GM19452 (cell line): ENCODE results near the gene ST6GALNAC4.
A peak's percentile ranks its signal among the peaks of the same experiment; 100 is the strongest.

Experiments
- ATAC-seq: cut with Tn5 transposase; IDR thresholded peaks from one replicate; pipeline ENCODE4 v1.9.1; 2021; ENCODE audit not compliant: unreplicated experiment

ST6GALNAC4 gene, protein sequence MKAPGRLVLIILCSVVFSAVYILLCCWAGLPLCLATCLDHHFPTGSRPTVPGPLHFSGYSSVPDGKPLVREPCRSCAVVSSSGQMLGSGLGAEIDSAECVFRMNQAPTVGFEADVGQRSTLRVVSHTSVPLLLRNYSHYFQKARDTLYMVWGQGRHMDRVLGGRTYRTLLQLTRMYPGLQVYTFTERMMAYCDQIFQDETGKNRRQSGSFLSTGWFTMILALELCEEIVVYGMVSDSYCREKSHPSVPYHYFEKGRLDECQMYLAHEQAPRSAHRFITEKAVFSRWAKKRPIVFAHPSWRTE

DNA sequence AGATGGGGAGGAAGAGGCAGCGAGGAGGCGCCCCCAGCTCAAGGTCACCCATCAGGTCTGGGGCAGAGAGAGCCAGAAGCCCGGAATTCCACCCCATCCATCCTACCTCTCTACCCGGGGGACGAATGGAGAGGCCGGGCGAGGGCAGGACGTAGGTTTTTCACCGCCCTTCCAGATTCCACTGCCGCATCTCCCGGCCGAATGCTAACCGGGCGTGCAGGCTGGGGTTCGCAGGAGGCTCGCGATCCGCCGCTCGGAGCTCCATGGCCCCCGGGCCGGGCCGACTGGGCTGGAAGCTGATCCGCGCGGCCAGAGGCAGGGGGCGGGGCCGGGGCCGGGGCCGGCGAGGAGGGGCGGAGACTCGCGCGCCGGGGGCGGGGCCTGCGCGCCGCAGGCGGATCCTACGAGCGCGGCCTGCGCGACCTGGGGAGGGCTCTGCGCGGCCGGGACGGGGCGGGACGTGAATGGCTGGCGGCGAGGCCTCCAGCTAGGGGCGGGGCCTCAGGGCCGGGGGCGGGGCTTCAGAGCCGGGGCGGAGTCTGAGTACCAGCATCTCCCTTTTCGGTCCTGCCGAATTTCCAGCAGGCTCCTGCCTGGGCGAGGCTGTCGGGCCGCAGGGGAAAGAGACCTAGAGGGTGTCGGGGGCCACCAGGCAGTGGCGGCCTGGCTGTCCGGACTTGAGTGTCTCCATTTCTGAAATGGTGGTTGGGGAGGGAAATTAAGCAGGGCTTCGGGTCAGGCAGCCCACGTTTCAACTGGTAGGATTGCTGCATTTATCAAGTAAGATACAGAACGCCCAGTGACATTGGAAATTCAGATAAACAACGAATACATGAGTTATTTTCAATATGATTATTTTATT lies at the start of gene ST6GALNAC4:
ST6GALNAC4 (minus strand) TSS at position 322 of the 862 bp plus-strand sequence. CDS start 622 bp downstream, outside the sequence.
- peak; percentile 63 for ATAC-seq

DNA sequence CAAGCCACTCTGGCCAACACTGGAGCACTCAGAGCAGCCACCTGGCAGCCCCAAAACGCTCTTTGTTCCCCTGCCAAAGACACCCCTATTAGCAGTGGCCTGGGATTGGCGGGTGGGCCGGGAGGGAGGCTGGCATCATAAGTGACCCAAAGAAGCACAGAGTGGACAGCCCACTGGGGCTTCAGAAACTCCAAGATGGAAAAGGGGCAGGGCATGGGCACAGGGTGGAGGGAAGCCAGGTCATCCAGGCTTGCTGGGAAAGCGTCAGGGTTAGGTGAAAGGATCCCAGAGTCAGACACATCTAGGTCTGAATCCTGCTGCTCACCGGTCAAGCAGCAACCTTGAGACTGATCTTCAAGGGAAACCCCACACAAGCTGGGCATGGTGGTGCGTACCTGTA lies 49.1 kb upstream of the ST6GALNAC4 start:
- no peak for ATAC-seq

DNA sequence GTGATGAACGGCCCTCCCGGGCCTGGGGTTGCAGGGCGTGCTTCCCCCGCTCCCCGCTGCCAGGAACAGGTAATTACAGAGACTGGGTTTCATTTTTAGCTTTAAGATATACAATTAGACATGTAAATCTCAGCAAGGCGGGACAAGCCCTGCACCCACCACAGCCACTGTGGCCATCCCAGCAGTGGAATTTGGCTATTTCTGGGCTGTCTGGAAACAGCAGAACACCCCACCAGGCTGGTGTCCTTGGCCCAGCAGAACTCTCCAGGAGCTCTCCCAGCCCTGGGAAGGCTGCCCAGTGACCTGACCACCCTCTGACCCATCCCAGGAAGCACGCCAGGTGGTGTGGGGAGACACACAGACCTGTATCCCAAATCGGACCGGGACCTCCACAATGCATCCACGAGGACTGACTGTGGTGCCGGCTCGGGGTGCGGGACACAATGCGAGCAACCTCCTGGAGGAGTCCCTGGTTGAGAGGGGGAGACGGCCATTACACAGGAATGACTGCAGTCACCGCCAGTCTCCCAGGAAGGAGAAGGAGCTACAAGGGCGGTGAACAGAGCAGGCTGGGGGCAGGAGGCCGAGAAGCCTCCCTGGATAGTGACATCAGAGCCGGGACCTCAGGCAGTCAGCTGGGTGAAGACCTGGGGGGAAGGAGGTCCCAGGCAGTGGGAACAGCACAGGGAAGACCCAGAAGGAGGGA lies 46.7 kb upstream of the ST6GALNAC4 start:
- no peak for ATAC-seq

DNA sequence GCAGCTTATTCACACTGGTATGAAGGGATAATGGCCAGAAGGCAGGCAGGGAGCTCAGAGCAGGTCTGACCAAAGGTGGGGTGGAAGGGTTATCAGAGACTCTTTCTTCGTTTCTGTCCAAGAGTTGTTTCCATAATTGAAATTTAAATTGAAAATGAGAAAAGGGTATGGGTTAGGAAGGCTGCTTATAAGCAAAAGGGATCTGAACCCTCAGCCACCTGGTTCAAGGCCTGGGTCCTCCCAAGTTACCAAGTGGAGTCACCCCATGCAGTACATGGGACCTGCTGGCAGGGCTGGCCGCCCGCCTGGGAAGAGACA lies 46.2 kb upstream of the ST6GALNAC4 start:
- no peak for ATAC-seq

DNA sequence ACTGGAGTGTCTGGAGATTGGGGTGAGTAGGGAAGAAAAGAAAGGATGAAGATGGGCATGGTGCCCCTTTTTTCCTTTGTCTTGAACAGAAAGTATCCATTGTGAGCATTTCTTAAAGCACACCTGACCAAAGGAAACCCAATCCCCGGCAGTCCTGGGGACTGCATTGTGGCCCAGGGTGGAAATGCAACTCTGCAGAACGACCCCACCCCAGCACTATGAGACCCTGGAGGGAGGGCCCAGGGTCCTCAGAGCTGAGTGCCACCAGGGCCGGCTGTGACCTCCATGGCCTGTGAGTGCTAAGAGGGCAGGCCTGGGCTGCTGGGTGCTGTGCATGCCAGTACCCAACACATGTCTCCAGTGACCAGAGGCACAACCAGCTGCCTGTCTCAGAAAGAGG lies 45.4 kb upstream of the ST6GALNAC4 start:
- no peak for ATAC-seq

DNA sequence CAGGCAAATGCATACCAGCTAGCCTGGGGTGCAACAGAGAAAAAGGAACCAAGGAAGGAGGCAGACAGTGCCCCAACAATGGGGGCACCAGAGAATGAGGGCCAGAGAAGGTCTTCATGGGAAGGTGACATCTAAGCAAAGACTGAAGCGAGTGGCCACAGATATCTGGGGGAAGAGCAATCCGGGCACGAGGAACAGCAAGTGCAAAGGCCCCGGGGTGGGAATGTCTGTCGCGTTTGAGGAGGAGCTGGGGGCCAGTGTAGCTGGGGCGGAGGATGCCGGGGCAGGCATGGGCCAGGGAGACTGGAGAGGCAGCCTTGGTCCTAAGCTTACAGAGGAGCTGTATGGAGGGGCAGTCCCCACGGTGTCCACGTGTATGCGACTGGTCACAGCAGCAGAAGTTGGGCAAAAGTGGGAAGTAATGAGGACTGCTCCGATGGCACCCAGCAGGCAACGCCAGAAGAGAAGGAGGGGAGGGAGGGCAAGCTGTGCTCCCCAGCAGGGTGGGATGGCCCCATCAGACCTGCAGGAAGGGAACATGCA lies 44.8 kb upstream of the ST6GALNAC4 start:
- ATAC-seq = no peak

DNA sequence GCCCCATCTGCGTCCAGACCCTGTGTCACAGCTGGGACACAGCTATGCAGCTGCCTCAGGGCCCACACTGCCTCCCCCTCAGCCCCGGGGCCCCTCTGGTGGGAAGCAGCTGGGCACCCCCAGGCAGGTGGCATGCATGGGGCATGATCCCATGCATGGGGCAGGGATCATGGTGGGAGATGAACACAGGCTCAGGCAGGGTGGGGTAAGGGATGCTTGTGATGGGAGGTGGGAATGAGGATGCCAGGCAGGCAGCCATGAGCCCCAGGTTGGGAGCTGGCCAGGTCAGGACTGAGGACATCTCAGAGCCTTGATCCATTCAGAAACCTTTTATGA lies 44.3 kb upstream of the ST6GALNAC4 start:
- ATAC-seq = no peak

DNA sequence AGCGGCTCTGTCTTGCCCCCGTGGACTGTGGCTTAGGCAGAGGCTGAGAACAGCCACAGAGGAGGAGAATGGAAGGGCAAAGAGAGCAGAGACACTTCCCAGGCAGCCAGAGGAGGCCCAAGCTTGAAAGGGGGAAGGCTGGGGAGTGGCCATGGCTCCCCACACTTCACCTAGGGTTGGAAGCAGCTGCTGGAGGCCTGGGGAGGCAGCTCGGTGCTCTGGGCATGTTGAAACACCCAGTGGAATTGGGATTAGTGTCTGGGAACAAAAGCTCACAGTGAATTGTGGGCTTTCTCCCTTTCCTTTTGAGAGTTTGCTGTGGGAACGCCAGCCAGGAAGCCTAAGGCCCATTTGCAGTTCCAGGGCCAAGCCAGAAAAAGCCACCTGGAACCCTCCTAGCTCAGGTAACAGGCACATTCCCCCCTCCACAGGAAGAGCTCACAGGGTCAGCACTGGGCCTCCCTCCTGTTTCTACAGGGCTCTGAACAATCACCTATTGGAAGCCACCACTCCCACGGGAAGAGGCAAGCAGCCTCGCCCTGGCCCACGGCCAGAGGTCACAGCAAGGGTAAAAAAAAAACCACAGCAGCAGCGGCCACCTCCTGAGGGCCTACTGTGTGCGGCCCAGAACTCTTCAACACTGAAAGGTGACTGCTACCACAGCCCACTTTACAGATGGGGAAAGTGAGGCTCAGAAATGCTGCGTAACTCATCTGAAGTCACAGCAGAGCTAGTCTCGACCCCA lies 43.7 kb upstream of the ST6GALNAC4 start:
- no peak for ATAC-seq

DNA sequence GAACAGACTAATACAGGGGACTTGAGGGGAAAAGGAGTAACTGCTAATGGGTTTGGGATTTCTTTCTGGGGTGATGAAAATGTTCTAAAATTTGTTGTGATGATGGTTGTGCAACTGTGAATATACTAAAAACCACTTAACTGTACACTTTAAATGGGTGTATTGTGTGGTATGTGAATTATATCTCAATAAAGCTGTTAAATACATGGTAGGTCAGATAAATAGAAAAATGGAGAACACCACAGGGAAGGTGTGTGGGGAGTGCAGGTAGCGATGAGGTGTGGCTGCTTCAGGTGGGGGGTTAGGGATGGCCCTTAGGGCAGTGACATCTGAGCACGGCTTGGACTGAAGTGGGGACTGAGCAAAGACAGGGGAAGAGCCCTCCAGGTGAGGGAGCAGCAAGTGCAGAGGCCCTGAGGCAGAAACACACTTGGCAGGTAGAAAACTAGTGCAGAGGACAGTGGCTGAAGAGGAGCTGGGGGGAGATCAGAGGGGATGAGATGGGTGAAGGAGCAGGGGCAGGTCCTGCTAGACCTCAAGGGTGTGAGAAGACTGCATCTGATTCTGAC lies 43.1 kb upstream of the ST6GALNAC4 start:
- ATAC-seq = no peak

DNA sequence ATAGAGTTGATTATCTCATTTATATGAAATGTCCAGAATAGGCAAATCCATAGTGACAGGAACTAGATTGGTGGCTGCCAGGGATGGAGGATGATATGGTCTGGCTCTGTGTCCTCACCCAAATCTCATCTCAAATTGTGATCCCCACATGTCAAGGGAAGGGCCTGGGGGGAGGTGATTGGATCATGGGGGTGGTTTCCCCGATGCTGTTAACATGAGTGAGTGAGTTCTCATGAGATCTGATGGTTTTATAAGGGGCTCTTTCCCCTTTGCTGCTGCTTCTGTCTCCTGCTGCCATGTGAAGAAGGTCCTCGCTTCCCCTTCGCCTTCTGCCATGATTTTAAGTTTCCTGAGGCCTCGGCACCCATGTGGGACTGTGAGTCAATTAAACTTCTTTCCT lies 42.6 kb upstream of the ST6GALNAC4 start:
- no peak for ATAC-seq

DNA sequence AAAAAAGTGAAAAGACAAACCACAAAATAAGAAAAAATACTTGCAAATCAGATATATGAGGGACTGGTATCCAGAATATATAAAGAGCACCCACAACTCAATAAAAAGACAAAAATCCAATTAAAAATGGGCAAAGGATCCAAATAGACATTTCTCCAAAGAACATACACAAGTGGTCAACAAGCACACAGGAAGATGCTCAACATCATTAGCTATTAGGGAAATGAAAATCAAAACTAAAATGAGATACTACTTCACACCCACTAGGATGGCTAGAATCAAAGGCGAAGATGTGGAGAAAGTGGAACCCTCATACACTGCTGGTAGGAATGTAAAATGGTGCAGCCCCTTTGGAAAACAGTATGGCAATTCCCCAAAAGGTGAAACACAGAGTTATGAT lies 41.9 kb upstream of the ST6GALNAC4 start:
- ATAC-seq = no peak

DNA sequence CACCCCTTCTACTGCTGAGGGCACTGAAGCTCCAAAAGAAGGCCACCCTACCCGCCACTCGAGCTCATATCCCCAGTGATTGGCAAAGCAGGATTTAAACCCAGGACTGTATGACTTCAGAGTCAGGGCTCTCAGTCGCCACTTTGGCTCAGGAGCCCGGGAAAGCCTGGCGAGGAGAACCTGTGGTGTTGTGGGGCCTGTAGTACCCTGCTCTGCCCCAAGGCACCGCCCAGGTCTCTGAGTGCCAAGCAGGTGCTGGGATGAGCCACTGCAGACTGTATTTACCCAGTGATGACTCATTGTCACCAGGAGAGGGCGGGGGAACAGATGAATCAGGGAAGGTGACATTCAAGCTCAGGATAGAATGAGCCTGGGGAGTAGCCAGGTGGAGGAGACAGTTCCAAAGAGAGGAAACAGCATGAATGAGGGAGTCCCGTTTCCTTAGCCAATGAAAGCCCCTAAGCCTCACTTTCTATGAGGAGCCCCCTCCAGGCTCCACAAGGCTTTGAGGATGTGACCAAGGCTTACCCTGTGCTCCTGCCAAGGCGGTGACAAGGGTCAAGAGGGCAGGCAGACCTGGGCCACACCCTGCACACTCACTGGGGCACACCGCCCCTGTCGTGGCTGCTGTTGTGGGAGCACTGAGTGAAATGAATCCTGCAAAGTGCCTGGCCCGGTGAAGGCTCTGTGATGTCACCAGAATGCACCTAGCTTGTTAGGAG lies 38.6 kb upstream of the ST6GALNAC4 start:
- ATAC-seq = peak; percentile 60

DNA sequence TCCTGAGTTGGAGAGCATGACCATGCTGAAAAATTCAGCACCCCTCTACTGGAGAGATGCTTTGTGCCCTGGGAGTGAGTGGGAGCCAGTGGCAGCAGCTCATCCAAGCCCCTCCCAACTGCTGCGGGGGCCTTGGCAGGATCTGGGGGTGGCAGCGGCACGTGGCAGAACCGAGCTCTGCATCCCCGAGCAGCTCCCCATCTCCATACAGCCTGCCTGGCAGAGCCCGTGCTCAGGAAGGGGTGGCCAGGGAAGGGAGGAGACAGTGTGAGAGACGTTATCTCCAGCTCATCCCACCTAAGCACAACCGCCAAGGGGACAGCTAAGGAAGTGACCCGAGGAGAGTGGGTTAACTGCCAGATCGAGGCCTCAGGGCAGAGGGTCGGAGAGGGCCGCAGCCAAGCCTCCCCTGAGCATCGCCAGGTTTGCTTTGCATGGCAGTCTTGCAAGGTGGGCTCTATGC lies 38.0 kb upstream of the ST6GALNAC4 start:
- no peak for ATAC-seq

DNA sequence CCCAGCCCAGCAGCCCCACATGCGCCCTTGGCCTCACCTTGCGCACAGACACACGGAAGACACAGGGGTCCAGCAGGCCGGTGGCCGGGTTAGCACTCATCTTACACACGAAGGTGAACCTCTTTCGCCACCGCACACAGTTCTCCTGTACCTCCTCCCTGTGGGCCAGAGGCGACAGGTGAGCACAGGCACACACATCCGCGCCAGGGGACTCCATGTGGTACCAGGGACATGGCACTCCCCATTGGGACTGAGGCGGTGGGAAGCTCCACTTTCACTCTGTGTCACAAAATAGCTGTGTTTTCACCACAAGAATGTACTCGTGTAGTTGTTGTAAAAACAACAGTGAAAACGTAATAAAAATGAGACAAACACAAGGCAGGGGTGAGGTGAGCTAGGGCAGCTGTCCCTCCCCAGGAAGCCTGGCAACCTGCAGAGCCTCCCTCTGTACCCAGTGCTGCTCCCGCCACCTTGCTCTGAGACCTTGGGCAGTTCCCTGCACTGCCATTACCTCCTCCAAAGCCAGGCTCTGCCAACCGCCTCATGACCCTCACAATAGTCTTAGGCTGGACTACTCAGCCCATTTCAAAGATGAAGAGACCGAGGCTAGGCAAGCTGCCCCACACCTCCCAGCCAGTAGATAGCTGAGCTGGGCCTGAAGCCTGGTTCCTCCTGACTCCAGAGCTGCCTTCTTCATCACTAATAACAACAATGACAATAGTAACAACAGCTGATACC lies 37.1 kb upstream of the ST6GALNAC4 start:
- no peak for ATAC-seq

DNA sequence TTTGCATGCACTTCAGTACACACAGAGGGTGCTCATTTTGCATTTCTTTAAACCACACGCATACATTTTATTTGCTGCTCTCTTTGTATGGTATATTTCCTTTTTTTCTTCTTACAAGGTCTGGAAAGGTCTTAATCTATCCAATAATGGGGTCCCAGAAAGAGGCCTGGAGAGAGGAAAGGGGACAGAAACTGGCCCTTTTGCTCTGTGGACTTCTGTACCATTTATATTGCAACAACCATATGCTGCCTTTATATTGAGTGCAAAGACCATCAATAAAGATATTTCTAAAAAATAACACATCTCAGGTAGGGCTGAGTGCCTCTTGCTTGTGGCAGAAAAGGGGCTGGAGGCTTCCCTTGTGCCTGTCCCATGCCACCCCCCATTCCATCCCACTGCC lies 36.3 kb upstream of the ST6GALNAC4 start:
- no peak for ATAC-seq

DNA sequence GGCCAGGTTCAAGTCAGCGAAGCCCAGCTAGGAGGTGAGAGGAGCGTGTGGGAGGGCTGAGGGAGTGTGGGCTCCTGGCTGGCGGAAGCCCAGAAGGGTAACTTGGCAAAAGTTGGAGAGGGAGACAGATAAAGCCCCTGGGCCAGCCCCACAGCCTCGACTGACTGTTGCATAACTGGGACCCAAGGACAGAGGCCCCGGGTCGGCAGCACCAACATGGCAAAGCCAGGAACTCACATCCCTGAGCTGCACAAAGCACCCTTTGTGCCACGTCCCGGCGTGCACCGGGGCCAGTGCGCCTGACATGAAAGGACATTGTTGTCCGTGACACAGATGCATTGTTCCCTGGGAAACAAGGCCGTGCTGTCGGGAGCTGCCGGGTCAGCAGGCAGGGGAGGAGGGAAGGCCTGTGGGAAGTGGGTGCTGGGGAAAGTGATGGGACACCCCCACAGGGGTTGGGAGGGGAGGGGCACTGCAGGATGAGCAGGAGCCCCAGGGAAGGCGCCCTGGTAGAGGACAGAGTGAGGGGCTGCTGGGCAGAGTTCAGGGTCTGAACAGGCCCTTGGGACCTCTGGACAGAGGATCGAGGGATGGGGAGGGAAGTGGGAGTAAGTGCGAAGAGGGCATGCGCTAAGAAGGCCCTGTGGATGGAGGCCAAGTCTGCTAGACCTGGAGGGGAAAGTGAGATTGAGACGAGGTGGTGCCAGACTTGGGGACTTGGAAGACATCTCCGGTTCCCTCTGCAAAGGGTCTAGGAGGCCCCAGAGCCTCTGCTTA lies 33.9 kb upstream of the ST6GALNAC4 start:
- no peak for ATAC-seq

DNA sequence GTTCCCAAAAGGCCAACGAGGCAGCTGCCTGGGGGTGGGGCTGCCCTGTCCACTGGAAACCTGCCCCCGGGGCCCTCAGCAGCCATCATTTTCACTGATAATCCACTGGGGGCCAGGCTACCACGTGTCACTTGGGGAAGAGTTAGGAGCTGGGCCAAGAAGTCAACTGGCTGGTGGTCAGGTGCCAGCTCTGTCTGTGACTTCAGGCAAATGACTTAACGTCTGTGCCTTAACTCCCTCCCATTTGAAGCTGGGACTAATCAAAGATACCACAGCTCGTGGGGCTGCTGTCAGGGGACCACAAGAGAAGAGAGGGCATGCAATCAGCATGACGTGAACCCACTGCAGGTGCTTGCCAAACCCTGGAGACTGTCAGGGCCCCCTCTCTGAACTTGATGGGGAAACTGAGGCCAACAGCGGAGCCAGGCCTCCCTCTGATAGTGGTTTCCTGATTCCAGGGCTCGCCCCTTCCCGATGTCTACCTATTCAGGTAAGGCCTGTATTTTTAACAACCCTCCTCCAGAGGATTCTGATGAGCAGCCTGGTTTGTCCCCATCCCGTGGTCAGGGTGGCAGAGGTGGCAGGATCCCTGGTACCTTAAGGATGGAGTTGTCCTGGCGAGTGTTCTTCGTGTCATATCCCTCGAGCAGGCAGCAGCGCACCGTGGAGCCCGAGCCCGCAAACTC lies 33.1 kb upstream of the ST6GALNAC4 start:
- no peak for ATAC-seq
